Tongue (tissue), 3 donors: ENCODE measurements around the gene SYNE3. TPM values are rescaled to one million over a fixed set of nuclear protein-coding genes. Genes with fewer than 3 reads are reported as not detected.
A peak's percentile ranks its signal among the peaks of the same experiment; 100 is the strongest.

Experiments
- DNase-seq: peaks from one replicate; pipeline ENCODE4 v3.0.0-alpha.2; 2015
- small RNA-seq: library from RNA; depleted of rRNA; stranded (forward); fragments of <200 nt; gene quantifications from one replicate; pipeline ENCODE3, GENCODE V24; 2014; ENCODE audit warnings: low replicate concordance
- total RNA-seq: library from RNA; depleted of rRNA; stranded (reverse); fragments of >200 nt; gene quantifications from one replicate; pipeline ENCODE4 v1.2.3, GENCODE V29; 2014

SYNE3 gene
- total RNA-seq, 1 donor from 2014 or later: 15.2 TPM

GRCh38 chr14:95474486-95474885, 42.0 kb downstream of the SYNE3 start:
- DNase-seq: no peak

- peak; percentile 33 for DNase-seq
Measured at GRCh38 chr14:95472819-95473251, 43.6 kb downstream of the SYNE3 start.

- peak; percentile 62 for DNase-seq
Measured at GRCh38 chr14:95471476-95471875, 45.0 kb downstream of the SYNE3 start.

GRCh38 chr14:95471016-95471415, 45.4 kb downstream of the SYNE3 start:
- peak; percentile 85 for DNase-seq

- no peak for DNase-seq
Measured at GRCh38 chr14:95469134-95469481, 47.3 kb downstream of the SYNE3 start.

- DNase-seq: no peak
Measured at GRCh38 chr14:95468448-95469133, 47.9 kb downstream of the SYNE3 start.

- DNase-seq: no peak
Measured at GRCh38 chr14:95467657-95468056, 48.8 kb downstream of the SYNE3 start.

GRCh38 chr14:95467232-95467631, 49.2 kb downstream of the SYNE3 start:
- no peak for DNase-seq

Small RNAs within 50 kb of the gene (small RNA-seq; reads per million reads assigned to genes)
- 5.3 reads per million, percentile 92 among the genes with 10 or more reads in this experiment for gene SCARNA13

Other genes starting within 250 kb of the SYNE3 start
- gene CLMN, start 196.7 kb downstream of the SYNE3 start, total RNA-seq: 8.5 TPM
- gene GLRX5, start 18.4 kb upstream of the SYNE3 start, total RNA-seq: 59.1 TPM
- not detected for gene TCL1B, start 169.8 kb upstream of the SYNE3 start, total RNA-seq
- 3.5 TPM for gene TCL1A, start 197.5 kb upstream of the SYNE3 start, total RNA-seq